ENCODE results near the gene B4GALT1.
A peak's percentile ranks its signal among the peaks of the same experiment; 100 is the strongest.

B4GALT1 gene

DNA sequence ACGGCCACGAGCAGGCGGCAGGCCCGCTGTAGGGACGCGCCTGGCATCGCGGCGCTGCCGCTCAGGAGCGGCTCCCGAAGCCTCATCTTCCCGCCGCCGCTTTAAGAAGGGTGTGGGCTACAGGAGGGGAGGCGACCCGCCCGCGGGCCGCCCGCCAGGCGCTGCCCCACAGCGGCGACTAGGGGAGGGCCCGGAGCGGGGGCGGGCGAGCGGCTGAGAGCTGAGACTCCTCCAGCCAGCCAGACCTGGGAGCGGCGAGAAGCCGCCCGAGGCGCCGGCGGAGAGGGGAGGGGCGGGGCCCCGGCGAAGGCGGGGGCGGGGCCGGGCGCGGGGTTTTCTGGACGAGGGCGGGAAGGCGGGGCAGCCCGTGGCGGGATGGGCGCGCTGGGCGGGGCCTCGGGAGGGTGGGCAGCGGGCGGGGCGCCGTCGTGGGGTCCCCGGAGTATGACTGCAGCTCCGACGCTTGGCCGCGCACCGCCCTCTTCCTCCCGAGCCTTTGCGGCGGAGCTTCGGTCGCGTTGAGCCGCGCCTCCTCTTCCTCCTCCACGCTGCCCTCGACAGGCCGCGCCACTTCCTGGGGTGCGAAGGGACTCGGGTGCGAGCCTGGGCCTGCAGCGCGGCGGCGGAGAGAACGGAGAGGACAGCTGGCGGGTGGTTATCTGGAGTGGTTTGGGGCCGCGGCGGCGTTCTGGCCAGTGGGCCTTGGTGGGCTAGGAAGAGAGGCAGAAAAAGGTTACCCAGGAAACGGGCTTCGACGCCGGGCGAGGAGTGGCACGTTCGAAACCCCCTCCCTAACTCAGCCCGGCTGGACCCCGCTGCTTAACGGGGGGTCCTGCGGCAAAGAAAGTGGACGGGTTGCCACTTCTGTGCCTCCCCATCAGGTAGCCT lies at the start of gene B4GALT1:
Gene B4GALT1, minus strand, starts transcription at position 253 of the 888 bp plus-strand sequence. Its CDS starts 167 bp downstream, at position 86.
- Histone ChIP-seq H3K9ac (ENCODE audit: low read length) (peak within 1 kb of the TSS; percentile 91), H3K27ac (ENCODE audit: low read length) (peak within 1 kb of the TSS; percentile 85), H3K4me2 (ENCODE audit: low read depth, low read length) (peak within 1 kb of the TSS; percentile 98), H3K36me3 (replicated peaks; ENCODE audit: insufficient read depth, low read length) (no peaks in the 10 kb centered on the region), H4K20me1 (ENCODE audit: insufficient read depth, low read length) (no peaks in the 10 kb centered on the region), H3K27me3 (replicated peaks; ENCODE audit: insufficient read depth, low read length) (no peaks in the 10 kb centered on the region), H3K4me1 (ENCODE audit: low read length) (peaks cover 24% of the 10 kb centered on the region), H3K79me2 (ENCODE audit: low read length) (peaks cover 45% of the 10 kb centered on the region), H3K4me3 (ENCODE audit: low read length) (peak within 1 kb of the TSS; percentile 93), H3K9me3 (replicated peaks; ENCODE audit: insufficient read depth, low read length) (no peaks in the 10 kb centered on the region), H3K9me2 (replicated peaks; ENCODE audit: insufficient read depth, low read length) (no peaks in the 10 kb centered on the region), H2AFZ (ENCODE audit: low read length) (peak within 1 kb of the TSS; percentile 88), H3F3A (ENCODE audit: insufficient read depth, low read length) (peaks cover 35% of the 10 kb centered on the region)
- TF ChIP-seq CTCF (IDR thresholded peaks at IDR 0.05; ENCODE audit: low read length) (no peak), EZH2 (optimal IDR thresholded peaks at IDR 0.05; ENCODE audit: low read depth, low read length) (no peak), EZH2phosphoT487 (IDR thresholded peaks at IDR 0.05; ENCODE audit: low read length) (no peak)
- DNase-seq: peak; percentile 96

DNA sequence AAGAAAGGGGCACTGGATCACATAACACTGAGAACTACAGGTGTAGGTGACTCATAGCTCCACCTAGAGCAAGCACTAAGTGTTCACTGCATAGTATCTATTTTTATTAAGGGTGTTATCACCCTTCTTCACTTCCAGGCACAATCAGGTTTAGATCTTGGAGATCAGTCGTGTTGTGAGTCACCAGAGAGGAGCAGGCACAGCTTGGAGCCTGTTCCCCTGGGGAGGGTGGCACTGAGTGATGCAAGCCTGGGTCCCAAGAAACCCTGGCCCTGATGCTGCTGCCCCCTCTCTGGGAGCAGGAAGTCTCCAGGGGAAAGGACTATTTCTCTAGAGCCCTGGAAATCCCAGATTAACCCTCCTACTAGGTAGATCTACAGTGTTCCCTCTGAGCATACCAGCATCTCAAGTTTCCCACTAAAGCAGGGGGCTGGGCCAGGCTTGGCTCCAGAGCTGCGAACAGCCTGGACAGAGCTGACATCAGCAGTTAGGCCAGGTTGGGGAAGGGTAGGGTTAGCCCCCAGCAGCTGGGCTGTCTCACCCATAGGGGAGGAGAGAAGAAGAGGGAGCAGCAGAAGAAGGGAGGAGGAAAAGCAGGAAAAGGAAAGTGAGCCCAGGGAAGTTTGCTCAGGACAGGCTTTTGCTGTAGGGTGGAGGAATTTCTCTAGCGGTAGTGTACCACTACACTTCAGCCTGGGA lies 44.7 kb upstream of the B4GALT1 start:
- Histone ChIP-seq H3K4me2 (ENCODE audit: low read depth, low read length) (no peak overlapping the region), H3K36me3 (replicated peaks; ENCODE audit: insufficient read depth, low read length) (no peaks in the 10 kb centered on the region), H3K4me3 (ENCODE audit: low read length) (no peak overlapping the region), H3F3A (ENCODE audit: insufficient read depth, low read length) (no peaks in the 10 kb centered on the region), H4K20me1 (ENCODE audit: insufficient read depth, low read length) (no peaks in the 10 kb centered on the region), H3K9me3 (replicated peaks; ENCODE audit: insufficient read depth, low read length) (no peaks in the 10 kb centered on the region), H3K4me1 (ENCODE audit: low read length) (no peaks in the 10 kb centered on the region), H3K27ac (ENCODE audit: low read length) (no peak overlapping the region), H3K9me2 (replicated peaks; ENCODE audit: insufficient read depth, low read length) (no peaks in the 10 kb centered on the region), H2AFZ (ENCODE audit: low read length) (no peak overlapping the region), H3K27me3 (replicated peaks; ENCODE audit: insufficient read depth, low read length) (no peaks in the 10 kb centered on the region), H3K79me2 (ENCODE audit: low read length) (no peaks in the 10 kb centered on the region), H3K9ac (ENCODE audit: low read length) (no peak overlapping the region)
- no peak for DNase-seq
- TF ChIP-seq EZH2phosphoT487 (IDR thresholded peaks at IDR 0.05; ENCODE audit: low read length) (no peak), CTCF (IDR thresholded peaks at IDR 0.05; ENCODE audit: low read length) (peak; percentile 19)

DNA sequence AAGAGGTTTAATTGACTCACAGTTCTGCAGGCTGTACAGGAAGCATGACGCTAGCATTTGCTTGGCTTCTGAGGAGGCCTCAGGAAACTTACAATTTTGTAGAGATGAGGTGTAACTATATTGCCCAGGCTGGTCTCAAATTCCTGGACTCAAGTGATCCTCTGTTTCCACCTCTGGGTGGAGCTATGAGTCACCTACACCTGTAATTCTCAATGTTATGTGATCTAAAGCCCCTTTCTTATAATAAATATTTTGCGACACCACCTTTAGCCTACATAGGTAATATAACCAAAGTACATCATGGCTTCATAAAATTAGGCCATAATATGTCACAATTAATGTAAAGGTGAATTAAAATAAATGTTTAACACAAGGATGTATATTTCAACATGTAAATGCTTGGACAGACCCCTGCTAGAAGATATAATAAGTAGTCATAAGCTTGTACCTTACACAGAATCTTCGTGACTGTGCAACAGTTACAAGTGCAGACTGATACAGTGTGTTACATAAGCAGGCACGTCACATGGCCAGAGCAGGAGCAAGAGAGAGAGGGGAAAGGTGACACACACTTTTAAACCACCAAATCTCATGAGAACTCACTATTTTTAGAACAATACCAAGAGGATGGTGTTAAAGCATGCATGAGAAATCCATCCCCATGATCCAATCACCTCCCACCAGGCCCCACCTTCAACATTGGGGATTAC lies 43.0 kb upstream of the B4GALT1 start:
- Histone ChIP-seq H2AFZ (ENCODE audit: low read length) (no peak overlapping the region), H3K27ac (ENCODE audit: low read length) (no peak overlapping the region), H3K4me2 (ENCODE audit: low read depth, low read length) (no peak overlapping the region), H3F3A (ENCODE audit: insufficient read depth, low read length) (no peaks in the 10 kb centered on the region), H3K9me2 (replicated peaks; ENCODE audit: insufficient read depth, low read length) (no peaks in the 10 kb centered on the region), H3K9me3 (replicated peaks; ENCODE audit: insufficient read depth, low read length) (no peaks in the 10 kb centered on the region), H4K20me1 (ENCODE audit: insufficient read depth, low read length) (no peaks in the 10 kb centered on the region), H3K4me3 (ENCODE audit: low read length) (no peak overlapping the region), H3K4me1 (ENCODE audit: low read length) (no peaks in the 10 kb centered on the region), H3K27me3 (replicated peaks; ENCODE audit: insufficient read depth, low read length) (no peaks in the 10 kb centered on the region), H3K36me3 (replicated peaks; ENCODE audit: insufficient read depth, low read length) (no peaks in the 10 kb centered on the region), H3K9ac (ENCODE audit: low read length) (no peak overlapping the region), H3K79me2 (ENCODE audit: low read length) (no peaks in the 10 kb centered on the region)
- TF ChIP-seq CTCF (IDR thresholded peaks at IDR 0.05; ENCODE audit: low read length) (peak; percentile 10; the same call in 1 of the 2 replicates), EZH2phosphoT487 (IDR thresholded peaks at IDR 0.05; ENCODE audit: low read length) (no peak)
- no peak for DNase-seq
